Esophagus squamous epithelium (tissue), 4 donors: ENCODE measurements around the gene AHSP.
"Not testable (repeated sequence)": the region's sequence is repeated elsewhere in the genome, so short reads cannot be mapped to it uniquely, and the experiment has no call there.

Experiments used
- CTCF ChIP-seq, 6 experiments: fragments of 450-650 bp in 4 of 6; fragments of 200-600 bp in 2 of 6; sonication (generic) in 2 of 6; IDR thresholded peaks; one replicate each; pipeline ENCODE4 v1.5.1; 2016 to 2019; ENCODE audit warnings: antibody characterized with exemption in 6 of 6, mild to moderate bottlenecking in 4 of 6, moderate library complexity in 4 of 6
- POLR2A ChIP-seq, 4 donors: fragments of 450-650 bp; IDR thresholded peaks; one replicate each; pipeline ENCODE4 v1.6.1; 2017; ENCODE audit warnings: antibody characterized with exemption in 4 of 4, mild to moderate bottlenecking in 4 of 4, moderate library complexity in 3 of 4

GRCh38 chr16:31539762-31540161, 12.1 kb downstream of the AHSP start:
- TF ChIP-seq CTCF, POLR2A (IDR thresholded peaks at IDR 0.05): not testable (repeated sequence)
